K562 (cell line): ENCODE measurements around the gene CEND1. TPM values are rescaled to one million over a fixed set of nuclear protein-coding genes. Genes with fewer than 3 reads are reported as not detected.
A peak's percentile ranks its signal among the peaks of the same experiment; 100 is the strongest.

Source experiments
- ATF6 ChIP-seq: sonication (generic); formaldehyde crosslinking; IDR thresholded peaks from 2 replicates; pipeline ENCODE4 v1.4.0; 2020; ENCODE audit warnings: mild to moderate bottlenecking, missing genetic modification reagents
- CLOCK ChIP-seq: fragments of 250-450 bp; sonication (Bioruptor Pico); IDR thresholded peaks from 2 replicates; pipeline ENCODE4 v1.4.0; 2020; ENCODE audit warnings: mild to moderate bottlenecking, moderate library complexity, borderline replicate concordance
- DDX20 ChIP-seq: fragments of 450-650 bp; IDR thresholded peaks from 2 replicates; pipeline ENCODE4 v1.6.1; 2016; ENCODE audit warnings: missing genetic modification characterization, low read depth, mild to moderate bottlenecking, missing compliant biosample characterization, moderate library complexity
- ERF ChIP-seq: fragments of 450-650 bp; formaldehyde crosslinking; IDR thresholded peaks from 2 replicates; pipeline ENCODE4 v1.4.0; 2020; ENCODE audit warnings: mild to moderate bottlenecking, mixed read lengths
- ETS1 ChIP-seq: conservative IDR thresholded peaks from 2 replicates; pipeline ENCODE4 v1.6.1; 2011; ENCODE audit warnings: low read depth, mild to moderate bottlenecking, low read length; ENCODE audit not compliant: control insufficient read depth
- FOS ChIP-seq: IDR thresholded peaks from 3 replicates; pipeline ENCODE4 v1.6.1; 2011; ENCODE audit not compliant: insufficient read length; ENCODE audit errors: extremely low read depth
- GTF2F1 ChIP-seq: IDR thresholded peaks from 2 replicates; pipeline ENCODE4 v1.6.1; 2011; ENCODE audit warnings: low read depth, low read length, improper control_type of control experiment
- HEY1 ChIP-seq: fragments of 250-450 bp; sonication (Bioruptor Pico); IDR thresholded peaks from 2 replicates; pipeline ENCODE4 v1.5.0; 2020; ENCODE audit warnings: mild to moderate bottlenecking, moderate library complexity, borderline replicate concordance
- HMGXB4 ChIP-seq: sonication (generic); formaldehyde crosslinking; IDR thresholded peaks from 2 replicates; pipeline ENCODE4 v1.8.1; 2023; ENCODE audit warnings: mild to moderate bottlenecking, missing genetic modification reagents
- IRF9 ChIP-seq: fragments of 450-650 bp; IDR thresholded peaks from 2 replicates; pipeline ENCODE4 v1.6.1; 2016; ENCODE audit warnings: missing biosample characterization, missing genetic modification characterization
- KHSRP ChIP-seq: fragments of 450-650 bp; IDR thresholded peaks from 2 replicates; pipeline ENCODE4 v1.6.1; 2017
- LARP7 ChIP-seq: fragments of 450-650 bp; IDR thresholded peaks from 2 replicates; pipeline ENCODE4 v1.6.1; 2016
- MYNN ChIP-seq, 2 experiments: sonication (generic); formaldehyde crosslinking in 1 of 2; IDR thresholded peaks; 2 replicates each; pipeline versions ENCODE4 v1.5.0 to v1.6.1; 2016 to 2020; ENCODE audit warnings: antibody characterized with exemption in 1 of 2, missing genetic modification reagents in 1 of 2
- RBM39 ChIP-seq: fragments of 200-400 bp; formaldehyde crosslinking; optimal IDR thresholded peaks from 2 replicates; pipeline ENCODE3; 2018; ENCODE audit warnings: low read depth, low read length
- XRCC4 ChIP-seq: IDR thresholded peaks from one replicate; pipeline ENCODE4 v1.6.1; 2011; ENCODE audit not compliant: insufficient read depth, insufficient read length; ENCODE audit errors: extremely low read depth
- ZNF398 ChIP-seq: fragments of 250-450 bp; sonication (Bioruptor Pico); IDR thresholded peaks from 2 replicates; pipeline ENCODE4 v1.8.0; 2021; ENCODE audit warnings: moderate library complexity, mild to moderate bottlenecking, inconsistent platforms
- polyA plus RNA-seq, 8 experiments: library from polyadenylated mRNA; depleted of rRNA in 4 of 8; stranded (reverse) in 5 of 8; unstranded in 3 of 8; fragments of >200 nt; fragmentation: Nextera tagmentation in 2 of 8; fragmentation: Illumina TruSeq in 1 of 8; extraction: Ambion mirVana in 2 of 8; extraction: Trizol in 1 of 8; gene quantifications; 2 replicates each; pipeline versions ENCODE4 v1.2.1 to v1.2.3, GENCODE V29; 2011 to 2014; ENCODE audit warnings: inconsistent platforms in 1 of 8, missing spikeins in 1 of 8
- total RNA-seq, 7 experiments: library from RNA; depleted of rRNA in 6 of 7; stranded (reverse); fragments of >200 nt in 6 of 7; fragmentation: Illumina TruSeq in 2 of 7; extraction: Trizol in 2 of 7; gene quantifications; 2 replicates each; pipeline versions ENCODE4 v1.2.1 to v1.2.3, GENCODE V29; 2011 to 2021; ENCODE audit warnings: low replicate concordance in 1 of 7

Gene CEND1
- total and polyA plus RNA-seq, 9 of the 15 experiments (the other 6 are each of a cell fraction or from before 2014, with no cell fraction given) = 0.13 to 0.18 (median 0.16) TPM; not detected in 6

- TF ChIP-seq HMGXB4 (CRISPR knock-in tag) = 0 out of 2 replicates have a peak, but pooled peaks have one; percentile 30
- TF ChIP-seq KHSRP = peak; percentile 98
- TF ChIP-seq CLOCK (CRISPR knock-in tag) = no peak
- peak; percentile 80; the same call in 1 of the 2 replicates for TF ChIP-seq LARP7
- TF ChIP-seq XRCC4 = no peak
- no peak for TF ChIP-seq DDX20
- no peak for TF ChIP-seq ZNF398 (CRISPR knock-in tag)
- peak; percentile 98 for TF ChIP-seq ETS1
- peak; percentile 25 for TF ChIP-seq RBM39
- peak; percentile 44; the same call in 1 of the 2 replicates for TF ChIP-seq MYNN (IDR thresholded peaks at IDR 0.05)
- no peak for TF ChIP-seq MYNN (CRISPR knock-in tag; IDR thresholded peaks at IDR 0.05)
- TF ChIP-seq HEY1 (CRISPR knock-in tag) = no peak
- TF ChIP-seq IRF9 (tag) = no peak
- TF ChIP-seq ERF = peak; percentile 40; the same call in 1 of the 2 replicates
- TF ChIP-seq ATF6 (CRISPR knock-in tag) = no peak; the same call in 1 of the 2 replicates
- peak; percentile 94 for TF ChIP-seq GTF2F1
- peak; percentile 50 for TF ChIP-seq FOS
These were observed 19.6 kb upstream of the CEND1 start, which contains the start of gene RPLP2 (continued) for GRCh38 chr11:809287-810039.
